NCI-H1105 (cell line): Measurements from ENCODE around the gene NGF.

ENCODE experiments used
- DNase-seq: peaks from one replicate; lab custom pipeline; 2025; lab: John Stamatoyannopoulos, UW

Gene NGF

GRCh38 chr1:115280064-115280463 is 58.0 kb downstream of the NGF start:
- no peak for DNase-seq

GRCh38 chr1:115278211-115278610 is 59.8 kb downstream of the NGF start:
- DNase-seq, result no peak

- no peak for DNase-seq
These were observed 60.8 kb downstream of the NGF start for GRCh38 chr1:115277276-115277675.

- DNase-seq, result no peak
These were observed 62.8 kb downstream of the NGF start for GRCh38 chr1:115275216-115275615.

- no peak for DNase-seq
These were observed 63.6 kb downstream of the NGF start for GRCh38 chr1:115274467-115274866.

GRCh38 chr1:115266729-115267421 is 71.2 kb downstream of the NGF start:
- no peak for DNase-seq

GRCh38 chr1:115265099-115265498 is 73.0 kb downstream of the NGF start:
- no peak for DNase-seq

- DNase-seq, result no peak
These were observed 75.2 kb downstream of the NGF start for GRCh38 chr1:115262886-115263285.

GRCh38 chr1:115261496-115261895 is 76.6 kb downstream of the NGF start:
- DNase-seq, result no peak

GRCh38 chr1:115258302-115258866 is 79.7 kb downstream of the NGF start:
- DNase-seq, result no peak

- no peak for DNase-seq
These were observed 80.5 kb downstream of the NGF start for GRCh38 chr1:115257591-115257990.

- DNase-seq, result no peak
These were observed 82.9 kb downstream of the NGF start for GRCh38 chr1:115255154-115255553.

GRCh38 chr1:115252585-115252984 is 85.5 kb downstream of the NGF start:
- DNase-seq, result no peak

- no peak for DNase-seq
These were observed 86.2 kb downstream of the NGF start for GRCh38 chr1:115251856-115252255.

- no peak for DNase-seq
These were observed 86.7 kb downstream of the NGF start for GRCh38 chr1:115251340-115251748.

- no peak for DNase-seq
These were observed 91.5 kb downstream of the NGF start for GRCh38 chr1:115246526-115246925.

- no peak for DNase-seq
These were observed 92.8 kb downstream of the NGF start for GRCh38 chr1:115245227-115245626.

GRCh38 chr1:115242543-115242942 is 95.5 kb downstream of the NGF start:
- DNase-seq, result no peak

GRCh38 chr1:115241309-115241708 is 96.7 kb downstream of the NGF start:
- DNase-seq, result no peak

- DNase-seq, result no peak
These were observed 97.8 kb downstream of the NGF start for GRCh38 chr1:115240297-115240696.

GRCh38 chr1:115239426-115239825 is 98.6 kb downstream of the NGF start:
- DNase-seq, result no peak

- no peak for DNase-seq
These were observed 99.0 kb downstream of the NGF start for GRCh38 chr1:115239148-115239422.

- DNase-seq, result no peak
These were observed 99.5 kb downstream of the NGF start for GRCh38 chr1:115238336-115239147.
